Testis (tissue), 3 donors: ENCODE data around the gene SH3BGRL2. TPM values are rescaled to one million over a fixed set of nuclear protein-coding genes. Genes with fewer than 3 reads are reported as not detected.

ENCODE experiments used
- DNase-seq: peaks from one replicate; pipeline ENCODE4 v3.0.0-alpha.2; 2019
- H3K27ac ChIP-seq, 2 donors: fragments of 200-600 bp; sonication (generic); one replicate each; pipeline ENCODE4 v1.5.1; 2019
- H3K27me3 ChIP-seq: fragments of 200-600 bp; sonication (generic); one replicate; pipeline ENCODE4 v1.5.1; 2019
- H3K36me3 ChIP-seq: fragments of 200-600 bp; sonication (generic); one replicate; pipeline ENCODE4 v1.5.1; 2017; ENCODE audit warnings: low read depth; ENCODE audit errors: missing control alignments
- H3K4me1 ChIP-seq: fragments of 200-600 bp; sonication (generic); one replicate; pipeline ENCODE4 v1.5.1; 2019
- H3K4me3 ChIP-seq, 2 donors: fragments of 200-600 bp; sonication (generic); one replicate each; pipeline ENCODE4 v1.5.1; 2017 to 2019
- H3K9me3 ChIP-seq: fragments of 200-600 bp; sonication (generic); one replicate; pipeline ENCODE4 v1.5.1; 2017
- CTCF ChIP-seq, 3 experiments: fragments of 450-650 bp in 2 of 3; fragments of 200-600 bp in 1 of 3; sonication (generic) in 1 of 3; IDR thresholded peaks; one replicate each; pipeline ENCODE4 v1.5.1; 2016 to 2019; ENCODE audit warnings: antibody characterized with exemption in 3 of 3, mild to moderate bottlenecking in 2 of 3, moderate library complexity in 1 of 3
- POLR2A ChIP-seq: fragments of 450-650 bp; IDR thresholded peaks from one replicate; pipeline ENCODE4 v1.6.1; 2017; ENCODE audit warnings: antibody characterized with exemption, mild to moderate bottlenecking, moderate library complexity
- WGBS, 2 donors: methylation state at CpG; one replicate each; pipeline ENCODE4 v1.1.5; 2018; 5-methylcytosine and 5-hydroxymethylcytosine counted together
- intact Hi-C: fragments of 100-400 bp; cut with DNase I; formaldehyde crosslinking; loops from one replicate; pipeline ENCODE4 v1.15.1; 2023; ENCODE audit warnings: low total_unique reads
- polyA plus RNA-seq: library from polyadenylated mRNA; stranded (reverse); fragments of 350-450 nt; fragmentation: Illumina TruSeq; extraction: RNeasy Lipid Tissue Mini Kit (QIAGEN cat#74804); gene quantifications from one replicate; pipeline ENCODE4 v1.2.3, GENCODE V29; 2014; ENCODE audit warnings: low read depth, low replicate concordance; ENCODE audit not compliant: insufficient read depth
- total RNA-seq, 2 donors: library from RNA; depleted of rRNA; stranded (reverse); fragments of >200 nt; gene quantifications; one replicate each; pipeline ENCODE4 v1.2.3, GENCODE V29; 2016

SH3BGRL2 gene
- total and polyA plus RNA-seq, 3 donors from 2014 or later = 5.5 to 9.8 (median 6.3) TPM

- Histone ChIP-seq H3K27ac (no peak overlapping the region), H3K27me3 (no peaks in the 10 kb centered on the region), H3K36me3 (no peaks in the 10 kb centered on the region), H3K9me3 (no peaks in the 10 kb centered on the region), H3K4me1 (no peaks in the 10 kb centered on the region), H3K4me3 (no peak overlapping the region)
- no peak for DNase-seq
- WGBS, 2 donors = 79 to 90% methylated on average over 2 of the region's 2 CpGs
- TF ChIP-seq CTCF (IDR thresholded peaks at IDR 0.05) (no peak), POLR2A (no peak)
- intact Hi-C loops = no loop called here
Observed at GRCh38 chr6:79724816-79725215, 93.7 kb downstream of the SH3BGRL2 start.

GRCh38 chr6:79731471-79731870 lies 100.3 kb downstream of the SH3BGRL2 start:
- 90 to 94% methylated on average over 4 of the region's 4 CpGs for WGBS, 2 donors
- H3K36me3 ChIP-seq = no peaks in the 10 kb centered on the region
- no peak overlapping the region for H3K4me3 ChIP-seq
- intact Hi-C loops = no loop called here
- H3K27me3 ChIP-seq = no peaks in the 10 kb centered on the region
- H3K4me1 ChIP-seq = no peaks in the 10 kb centered on the region
- DNase-seq = no peak
- no peaks in the 10 kb centered on the region for H3K9me3 ChIP-seq
- no peak overlapping the region for H3K27ac ChIP-seq
- TF ChIP-seq CTCF (IDR thresholded peaks at IDR 0.05) (no peak), POLR2A (no peak)

- Histone ChIP-seq H3K4me3 (no peak overlapping the region), H3K4me1 (no peaks in the 10 kb centered on the region), H3K27ac (no peak overlapping the region), H3K9me3 (no peaks in the 10 kb centered on the region), H3K27me3 (no peaks in the 10 kb centered on the region), H3K36me3 (no peaks in the 10 kb centered on the region)
- WGBS, 2 donors = 91 to 95% methylated on average over 4 of the region's 4 CpGs
- no peak for TF ChIP-seq CTCF (IDR thresholded peaks at IDR 0.05)
- no peak for TF ChIP-seq POLR2A
- intact Hi-C loops = no loop called here
- no peak for DNase-seq
Observed at GRCh38 chr6:79733388-79733787, 102.3 kb downstream of the SH3BGRL2 start.

- H3K27me3 ChIP-seq = no peaks in the 10 kb centered on the region
- no peaks in the 10 kb centered on the region for H3K36me3 ChIP-seq
- H3K4me1 ChIP-seq = no peaks in the 10 kb centered on the region
- intact Hi-C loops = no loop called here
- H3K27ac ChIP-seq = no peak overlapping the region
- no peak for DNase-seq
- WGBS, 2 donors = 96 to 99% methylated on average over 8 of the region's 8 CpGs
- no peaks in the 10 kb centered on the region for H3K9me3 ChIP-seq
- TF ChIP-seq POLR2A = no peak
- TF ChIP-seq CTCF (IDR thresholded peaks at IDR 0.05) = no peak
- H3K4me3 ChIP-seq = no peak overlapping the region
Observed at GRCh38 chr6:79734374-79734773, 103.2 kb downstream of the SH3BGRL2 start.

- no peak overlapping the region for H3K27ac ChIP-seq
- no peaks in the 10 kb centered on the region for H3K9me3 ChIP-seq
- H3K27me3 ChIP-seq = no peaks in the 10 kb centered on the region
- DNase-seq = no peak
- no peak for TF ChIP-seq CTCF (IDR thresholded peaks at IDR 0.05)
- TF ChIP-seq POLR2A = no peak
- H3K36me3 ChIP-seq = no peaks in the 10 kb centered on the region
- H3K4me3 ChIP-seq = no peak overlapping the region
- intact Hi-C loops = no loop called here
- H3K4me1 ChIP-seq = no peaks in the 10 kb centered on the region
- 92 to 94% methylated on average over 5 of the region's 5 CpGs for WGBS, 2 donors
Observed at GRCh38 chr6:79735183-79735582, 104.1 kb downstream of the SH3BGRL2 start.
